Measurements from ENCODE around the gene SPRR3.

Gene SPRR3

GRCh38 chr1:152967201-152967600, 34.3 kb upstream of the SPRR3 start:
- no peak for TF ChIP-seq ARNTL (CRISPR knock-in tag; IDR thresholded peaks at IDR 0.05; ENCODE audit: borderline replicate concordance, low read depth)
- no peak for TF ChIP-seq OSR1 (CRISPR knock-in tag; IDR thresholded peaks at IDR 0.05)
- no peak for TF ChIP-seq ZFP30 (CRISPR knock-in tag; IDR thresholded peaks at IDR 0.05)
- no peak for TF ChIP-seq ISL1 (CRISPR knock-in tag; IDR thresholded peaks at IDR 0.05)
- no peak for TF ChIP-seq ZNF70 (CRISPR knock-in tag; IDR thresholded peaks at IDR 0.05)
- TF ChIP-seq POU6F1 (CRISPR knock-in tag; IDR thresholded peaks at IDR 0.05; ENCODE audit: borderline replicate concordance, low read depth), result no peak
- ATAC-seq, result no peak

- TF ChIP-seq RARB (CRISPR knock-in tag; IDR thresholded peaks at IDR 0.05), result no peak
- no peak for TF ChIP-seq ZFP30 (CRISPR knock-in tag; IDR thresholded peaks at IDR 0.05)
- TF ChIP-seq ISL1 (CRISPR knock-in tag; IDR thresholded peaks at IDR 0.05), result no peak
- TF ChIP-seq BACH2 (CRISPR knock-in tag; IDR thresholded peaks at IDR 0.05; ENCODE audit: borderline replicate concordance), result no peak
- no peak for TF ChIP-seq POU6F1 (CRISPR knock-in tag; IDR thresholded peaks at IDR 0.05; ENCODE audit: borderline replicate concordance, low read depth)
- no peak for TF ChIP-seq ZNF70 (CRISPR knock-in tag; IDR thresholded peaks at IDR 0.05)
- TF ChIP-seq CSRNP3 (CRISPR knock-in tag; IDR thresholded peaks at IDR 0.05), result no peak
- no peak for ATAC-seq
Measured at GRCh38 chr1:152968248-152968647, 33.3 kb upstream of the SPRR3 start.

GRCh38 chr1:152969036-152969435, 32.5 kb upstream of the SPRR3 start:
- no peak for ATAC-seq
- no peak for TF ChIP-seq ISL1 (CRISPR knock-in tag; IDR thresholded peaks at IDR 0.05)
- TF ChIP-seq ZFP3 (CRISPR knock-in tag; IDR thresholded peaks at IDR 0.05), result no peak
- no peak for TF ChIP-seq ESRRG (CRISPR knock-in tag; IDR thresholded peaks at IDR 0.05)
- no peak for TF ChIP-seq ZNF70 (CRISPR knock-in tag; IDR thresholded peaks at IDR 0.05)
- TF ChIP-seq ZC3H10 (CRISPR knock-in tag; IDR thresholded peaks at IDR 0.05), result no peak

GRCh38 chr1:152970495-152970894, 31.1 kb upstream of the SPRR3 start, which contains the start of gene SPRR4:
SPRR4 (plus strand) TSS chr1:152970648; CDS start chr1:152971891, 1,243 bp downstream.
- TF ChIP-seq GLIS3 (CRISPR knock-in tag; IDR thresholded peaks at IDR 0.05), result no peak
- TF ChIP-seq ZFP30 (CRISPR knock-in tag; IDR thresholded peaks at IDR 0.05), result no peak
- no peak for TF ChIP-seq ZNF8 (CRISPR knock-in tag; IDR thresholded peaks at IDR 0.05)
- TF ChIP-seq CSRNP3 (CRISPR knock-in tag; IDR thresholded peaks at IDR 0.05), result no peak
- TF ChIP-seq PATZ1 (CRISPR knock-in tag; IDR thresholded peaks at IDR 0.05; ENCODE audit: borderline replicate concordance), result no peak
- no peak for TF ChIP-seq SNAI2 (CRISPR knock-in tag; IDR thresholded peaks at IDR 0.05)
- TF ChIP-seq ZFP3 (CRISPR knock-in tag; IDR thresholded peaks at IDR 0.05), result no peak
- TF ChIP-seq CREB5 (CRISPR knock-in tag; IDR thresholded peaks at IDR 0.05; ENCODE audit: low read depth), result no peak
- no peak for TF ChIP-seq ZNF70 (CRISPR knock-in tag; IDR thresholded peaks at IDR 0.05)
- TF ChIP-seq RARB (CRISPR knock-in tag; IDR thresholded peaks at IDR 0.05), result no peak
- no peak for TF ChIP-seq ZNF565 (CRISPR knock-in tag; conservative IDR thresholded peaks at IDR 0.05; ENCODE audit: low read depth)
- TF ChIP-seq CSDC2 (CRISPR knock-in tag; IDR thresholded peaks at IDR 0.05), result no peak
- no peak for TF ChIP-seq BACH2 (CRISPR knock-in tag; IDR thresholded peaks at IDR 0.05; ENCODE audit: borderline replicate concordance)
- TF ChIP-seq TCF4 (CRISPR knock-in tag; IDR thresholded peaks at IDR 0.05; ENCODE audit: borderline replicate concordance), result no peak
- no peak for ATAC-seq

Measured in SK-N-SH treated with all-trans-retinoic acid at 6 μM for 48 hours (cell line).